Left ventricle myocardium inferior (tissue), 1 donor: ENCODE measurements around the gene PNLIPRP3. TPM values are rescaled to one million over a fixed set of nuclear protein-coding genes. Genes with fewer than 3 reads are reported as not detected.

ENCODE experiments used
- DNase-seq: peaks from one replicate; pipeline ENCODE4 v3.0.0-alpha.2; 2020
- H3K27ac ChIP-seq: fragments of 200-600 bp; replicated peaks from 2 replicates; pipeline ENCODE4 v1.8.0; 2021
- H3K27me3 ChIP-seq: fragments of 200-600 bp; 2 replicates; pipeline ENCODE4 v1.8.0; 2021; ENCODE audit warnings: low read depth
- H3K36me3 ChIP-seq: fragments of 200-600 bp; 2 replicates; pipeline ENCODE4 v1.8.0; 2021
- H3K4me1 ChIP-seq: fragments of 200-600 bp; 2 replicates; pipeline ENCODE4 v1.8.0; 2021
- H3K4me3 ChIP-seq: fragments of 200-600 bp; 2 replicates; pipeline ENCODE4 v1.8.0; 2021; ENCODE audit warnings: mild to moderate bottlenecking, moderate library complexity
- H3K9me3 ChIP-seq: fragments of 200-600 bp; replicated peaks from 2 replicates; pipeline ENCODE4 v1.8.0; 2021
- intact Hi-C: fragments of 100-400 bp; cut with micrococcal nuclease; formaldehyde crosslinking; loops from one replicate; pipeline ENCODE4 v1.11.0; 2022
- total RNA-seq: library from RNA; stranded (reverse); fragmentation: NEBNext Ultra II Directional; extraction: Animal tissue kit (Norgen Biotek cat#: 25700); gene quantifications from one replicate; pipeline ENCODE4 v1.2.1, GENCODE V29; 2021
- TF ChIP-seq, protein P1 (sequence below): fragments of 200-600 bp; IDR thresholded peaks from 2 replicates; pipeline ENCODE4 v1.8.0; 2021; ENCODE audit warnings: antibody characterized with exemption, mild to moderate bottlenecking, borderline replicate concordance
- donor health status: DM: no; HTN: yes; CAD: no; lungs with severe emphysema.

Gene PNLIPRP3
- total RNA-seq, 1 donor from 2014 or later = not detected

GRCh38 chr10:116477986-116478664, 50.5 kb downstream of the PNLIPRP3 start:
- intact Hi-C loops = no loop called here
- Histone ChIP-seq H3K4me3 (no peak overlapping the region), H3K9me3 (peaks cover 5% of the 10 kb centered on the region), H3K27me3 (peaks cover 11% of the 10 kb centered on the region), H3K36me3 (no peaks in the 10 kb centered on the region), H3K27ac (no peak overlapping the region), H3K4me1 (no peaks in the 10 kb centered on the region)
- TF ChIP-seq, protein P1, sequence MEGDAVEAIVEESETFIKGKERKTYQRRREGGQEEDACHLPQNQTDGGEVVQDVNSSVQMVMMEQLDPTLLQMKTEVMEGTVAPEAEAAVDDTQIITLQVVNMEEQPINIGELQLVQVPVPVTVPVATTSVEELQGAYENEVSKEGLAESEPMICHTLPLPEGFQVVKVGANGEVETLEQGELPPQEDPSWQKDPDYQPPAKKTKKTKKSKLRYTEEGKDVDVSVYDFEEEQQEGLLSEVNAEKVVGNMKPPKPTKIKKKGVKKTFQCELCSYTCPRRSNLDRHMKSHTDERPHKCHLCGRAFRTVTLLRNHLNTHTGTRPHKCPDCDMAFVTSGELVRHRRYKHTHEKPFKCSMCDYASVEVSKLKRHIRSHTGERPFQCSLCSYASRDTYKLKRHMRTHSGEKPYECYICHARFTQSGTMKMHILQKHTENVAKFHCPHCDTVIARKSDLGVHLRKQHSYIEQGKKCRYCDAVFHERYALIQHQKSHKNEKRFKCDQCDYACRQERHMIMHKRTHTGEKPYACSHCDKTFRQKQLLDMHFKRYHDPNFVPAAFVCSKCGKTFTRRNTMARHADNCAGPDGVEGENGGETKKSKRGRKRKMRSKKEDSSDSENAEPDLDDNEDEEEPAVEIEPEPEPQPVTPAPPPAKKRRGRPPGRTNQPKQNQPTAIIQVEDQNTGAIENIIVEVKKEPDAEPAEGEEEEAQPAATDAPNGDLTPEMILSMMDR = no peak
- DNase-seq = no peak

DNA sequence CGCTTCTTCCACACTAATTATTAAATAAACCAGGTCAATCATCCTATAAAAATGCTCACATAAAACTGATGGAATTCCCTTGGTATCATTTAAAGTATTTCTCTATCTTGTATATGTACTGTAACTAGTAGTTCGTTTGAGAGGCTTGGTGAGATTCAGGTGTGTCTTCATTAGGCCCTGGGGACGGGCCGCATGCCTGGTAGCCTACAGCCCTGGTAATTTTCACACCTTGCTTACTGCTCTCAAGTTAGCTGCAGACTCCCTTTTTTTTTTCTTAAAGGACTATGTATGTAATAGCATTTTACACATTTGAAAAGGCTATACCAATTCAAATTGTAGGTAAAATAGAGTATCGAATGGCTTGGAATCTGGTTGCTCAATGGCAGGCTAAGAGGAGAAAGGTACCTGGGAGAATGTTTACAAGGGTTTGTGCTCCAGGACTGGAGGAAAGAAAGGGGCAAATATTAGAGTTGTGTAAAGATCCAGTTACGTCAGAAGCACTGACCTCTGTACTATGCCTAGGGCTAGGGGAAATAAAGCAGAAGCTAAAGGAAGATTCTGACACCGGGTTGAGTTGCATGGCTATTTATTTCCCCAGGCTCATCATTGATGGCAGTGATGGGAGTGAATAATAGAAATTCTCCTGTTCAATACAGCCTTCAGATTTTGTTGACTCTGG, 59.3 kb downstream of the PNLIPRP3 start:
- TF ChIP-seq, protein P1 = no peak
- Histone ChIP-seq H3K9me3 (no peaks in the 10 kb centered on the region), H3K4me1 (no peaks in the 10 kb centered on the region), H3K36me3 (no peaks in the 10 kb centered on the region), H3K4me3 (no peak overlapping the region), H3K27ac (no peak overlapping the region), H3K27me3 (peaks cover 20% of the 10 kb centered on the region)
- no peak for DNase-seq
- intact Hi-C loops = no loop called here

DNA sequence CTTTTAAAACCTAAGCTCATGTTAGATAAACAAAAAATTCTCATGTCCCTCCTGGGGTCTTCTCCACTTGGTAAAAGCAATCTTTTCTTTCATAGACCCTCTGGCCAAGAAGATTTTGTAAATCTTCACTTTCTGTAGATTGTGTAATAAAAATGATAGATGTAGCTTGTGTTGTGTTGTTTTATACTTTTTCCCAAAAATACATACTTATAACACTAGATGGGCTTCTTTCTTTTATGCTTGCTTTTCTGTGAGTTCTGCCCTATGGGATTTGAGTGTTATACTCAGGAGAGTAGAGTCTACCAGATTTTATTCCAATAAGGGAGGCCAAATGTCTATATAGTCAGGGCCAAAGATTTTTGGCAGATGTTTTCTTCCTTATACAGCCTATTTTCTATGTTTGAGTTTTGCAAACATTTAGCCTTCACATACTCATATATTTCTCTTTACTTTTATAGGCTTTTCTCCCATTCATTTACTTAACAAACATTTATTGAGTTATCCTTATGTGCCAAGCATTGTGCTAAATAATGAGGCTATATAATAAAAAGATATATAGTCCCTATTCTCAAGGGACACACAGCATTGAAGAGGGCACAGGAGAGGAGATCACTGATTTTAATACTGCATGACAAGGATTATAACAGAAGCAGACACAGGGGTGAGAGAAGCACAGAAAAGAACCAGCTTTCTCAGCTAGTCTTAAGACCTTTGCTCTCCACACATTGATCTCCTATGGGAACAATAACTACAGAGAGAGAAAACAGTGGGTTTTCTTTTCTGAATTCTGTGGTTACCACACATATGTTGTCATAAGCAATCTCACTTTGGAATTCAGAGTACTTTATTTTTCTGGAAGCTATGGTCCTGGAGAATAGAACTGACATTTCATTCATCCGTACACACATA, 60.1 kb downstream of the PNLIPRP3 start:
- no peak overlapping the region for H3K4me3 ChIP-seq
- DNase-seq = no peak
- no peaks in the 10 kb centered on the region for H3K9me3 ChIP-seq
- H3K4me1 ChIP-seq = no peaks in the 10 kb centered on the region
- H3K27me3 ChIP-seq = peaks cover 20% of the 10 kb centered on the region
- H3K36me3 ChIP-seq = no peaks in the 10 kb centered on the region
- intact Hi-C loops = no loop called here
- TF ChIP-seq, protein P1 = no peak
- no peak overlapping the region for H3K27ac ChIP-seq

GRCh38 chr10:116489460-116489859, 61.8 kb downstream of the PNLIPRP3 start:
- Histone ChIP-seq H3K4me1 (no peaks in the 10 kb centered on the region), H3K4me3 (no peak overlapping the region), H3K36me3 (no peaks in the 10 kb centered on the region), H3K27me3 (peaks cover 20% of the 10 kb centered on the region), H3K27ac (no peak overlapping the region), H3K9me3 (no peaks in the 10 kb centered on the region)
- TF ChIP-seq, protein P1 = no peak
- no peak for DNase-seq
- intact Hi-C loops = no loop called here

GRCh38 chr10:116490028-116490662, 62.5 kb downstream of the PNLIPRP3 start:
- DNase-seq = no peak
- Histone ChIP-seq H3K36me3 (no peaks in the 10 kb centered on the region), H3K4me3 (no peak overlapping the region), H3K27ac (no peak overlapping the region), H3K27me3 (peaks cover 20% of the 10 kb centered on the region), H3K9me3 (no peaks in the 10 kb centered on the region), H3K4me1 (no peaks in the 10 kb centered on the region)
- TF ChIP-seq, protein P1 = peak; percentile 68
- intact Hi-C loops = no loop called here
